GM12878 (cell line): ENCODE measurements around the gene SELENOS. TPM values are rescaled to one million over a fixed set of nuclear protein-coding genes. Genes with fewer than 3 reads are reported as not detected.

Experiments
- ATAC-seq: fragments of 200-7000 bp; cut with Tn5 transposase; 3 replicates; pipeline ENCODE4 v1.9.1; 2020; ENCODE audit warnings: mild to moderate bottlenecking, moderate library complexity
- BruUV-seq: library from RNA; stranded (reverse); fragments of 400-500 nt; replicated peaks from 2 replicates; lab custom pipeline; 2021; lab: Mats Ljungman, UMichigan
- CTCF ChIA-PET: fragments of 300-600 bp; sonication (Branson Sonifier 250); formaldehyde crosslinking; extraction: SDS; loops from one replicate; lab custom pipeline; 2021; ENCODE audit warnings: inconsistent platforms; lab: Yijun Ruan, JAX
- POLR2A ChIA-PET: fragments of 350-600 bp; formaldehyde crosslinking; extraction: SDS; loops from one replicate; lab custom pipeline; 2021; ENCODE audit warnings: inconsistent platforms; lab: Charles Lee
- RAD21 ChIA-PET: fragments of 300-600 bp; sonication (Branson Sonifier 250); formaldehyde crosslinking; loops from one replicate; lab custom pipeline; 2023; ENCODE audit warnings: antibody characterized with exemption; ENCODE audit not compliant: unreplicated experiment; lab: Charles Lee
- SMC1A ChIA-PET: fragments of 300-600 bp; sonication (Branson Sonifier 250); formaldehyde crosslinking; loops from one replicate; lab custom pipeline; 2023; ENCODE audit not compliant: unreplicated experiment, uncharacterized antibody; lab: Charles Lee
- DNase-seq: peaks from one replicate; pipeline ENCODE4 v3.0.0-alpha.2; 2011; ENCODE audit warnings: low read depth, low spot score
- FAIRE-seq: peaks from 3 replicates; lab custom pipeline; 2011; peaks lifted over from hg19 to GRCh38; lab: Jason Lieb, UNC
- H2AFZ ChIP-seq: 2 replicates; pipeline ENCODE4 v1.6.0; 2011; ENCODE audit warnings: low read depth, low read length, control low read depth; ENCODE audit not compliant: control insufficient read depth
- H3K27ac ChIP-seq: 2 replicates; pipeline ENCODE4 v1.5.1; 2011; ENCODE audit warnings: control low read depth; ENCODE audit not compliant: control insufficient read depth, insufficient read depth
- H3K27me3 ChIP-seq, 2 experiments: replicated peaks in 1 of 2; 2 replicates each; pipeline versions ENCODE4 v1.6.0 to v1.6.1; 2011; ENCODE audit warnings: low read length in 1 of 2; ENCODE audit not compliant: control insufficient read depth in 2 of 2, insufficient read depth in 2 of 2
- H3K36me3 ChIP-seq, 2 experiments: 2 replicates each; pipeline ENCODE4 v1.5.1; 2011; ENCODE audit warnings: low read length in 1 of 2; ENCODE audit not compliant: control insufficient read depth in 2 of 2, insufficient read depth in 2 of 2
- H3K4me1 ChIP-seq: 2 replicates; pipeline ENCODE4 v1.6.1; 2011; ENCODE audit warnings: mild to moderate bottlenecking, low read length, moderate library complexity, mixed read lengths; ENCODE audit not compliant: control insufficient read depth, insufficient read depth
- H3K4me2 ChIP-seq: 2 replicates; pipeline ENCODE4 v1.6.0; 2011; ENCODE audit warnings: control low read depth; ENCODE audit not compliant: control insufficient read depth, insufficient read depth
- H3K4me3 ChIP-seq: fragments of 200-600 bp; sonication (generic); 2 replicates; pipeline ENCODE4 v1.5.1; 2016
- H3K79me2 ChIP-seq: 2 replicates; pipeline ENCODE4 v1.6.0; 2011; ENCODE audit warnings: low read length; ENCODE audit not compliant: control insufficient read depth, insufficient read depth
- H3K9ac ChIP-seq: 2 replicates; pipeline ENCODE4 v1.8.0; 2011; ENCODE audit warnings: low read length, control low read depth, mixed read lengths; ENCODE audit not compliant: control insufficient read depth, insufficient read depth
- H3K9me3 ChIP-seq: replicated peaks from 3 replicates; pipeline ENCODE4 v1.5.1; 2011; ENCODE audit warnings: mild to moderate bottlenecking, low read length; ENCODE audit not compliant: control insufficient read depth, insufficient read depth
- H4K20me1 ChIP-seq: 2 replicates; pipeline ENCODE4 v1.6.0; 2011; ENCODE audit not compliant: control insufficient read depth, insufficient read depth
- ASH2L ChIP-seq: fragments of 300-600, 200-600 bp; sonication (generic); IDR thresholded peaks from 2 replicates; pipeline ENCODE4 v1.6.1; 2017; ENCODE audit warnings: low read depth, mild to moderate bottlenecking, borderline replicate concordance
- FOXM1 ChIP-seq: IDR thresholded peaks from 2 replicates; pipeline ENCODE4 v1.6.1; 2012; ENCODE audit warnings: low read depth, mild to moderate bottlenecking, inconsistent platforms, low read length, moderate library complexity
- IKZF1 ChIP-seq: fragments of 450-650 bp; conservative IDR thresholded peaks from 2 replicates; pipeline ENCODE4 v1.6.1; 2017; ENCODE audit warnings: antibody characterized with exemption, mild to moderate bottlenecking
- PML ChIP-seq: IDR thresholded peaks from 2 replicates; pipeline ENCODE4 v1.6.1; 2012; ENCODE audit warnings: low read length, inconsistent platforms
- RELA ChIP-seq: fragments of 450-650 bp; IDR thresholded peaks from 2 replicates; pipeline ENCODE4 v1.8.0; 2014; ENCODE audit warnings: borderline replicate concordance; ENCODE audit not compliant: partially characterized antibody
- SREBF2 ChIP-seq: IDR thresholded peaks from 2 replicates; pipeline ENCODE4 v1.6.1; 2012; ENCODE audit warnings: mild to moderate bottlenecking, low read length
- STAT1 ChIP-seq: fragments of 450-650 bp; conservative IDR thresholded peaks from 2 replicates; pipeline ENCODE4 v1.6.1; 2014; ENCODE audit warnings: antibody characterized with exemption, mild to moderate bottlenecking
- ZBED1 ChIP-seq: IDR thresholded peaks from 2 replicates; pipeline ENCODE4 v1.6.1; 2016; ENCODE audit warnings: borderline replicate concordance
- ZBTB40 ChIP-seq: fragments of 450-650 bp; IDR thresholded peaks from 2 replicates; pipeline ENCODE4 v1.6.1; 2016; ENCODE audit warnings: mild to moderate bottlenecking, moderate library complexity, borderline replicate concordance
- ZNF274 ChIP-seq: IDR thresholded peaks from one replicate; pipeline ENCODE4 v1.8.0; 2011; ENCODE audit not compliant: insufficient read length, insufficient read depth
- WGBS: methylation state at CpG from one replicate; pipeline ENCODE4 v1.1.6; 2016; ENCODE audit warnings: low lambda C conversion rate; ENCODE audit not compliant: insufficient replicate concordance, insufficient coverage; ENCODE audit errors: missing lambda C conversion rate; 5-methylcytosine and 5-hydroxymethylcytosine counted together
- in situ Hi-C: fragments of 300-500 bp; cut with MboI; formaldehyde crosslinking; loops from 9 replicates; pipeline ENCODE4 v1.14.3; 2018; ENCODE audit warnings: mixed read lengths
- intact Hi-C: fragments of 100-400 bp; cut with micrococcal nuclease; formaldehyde crosslinking; loops from one replicate; pipeline ENCODE4 v1.14.2; 2022; ENCODE audit not compliant: unreplicated experiment
- polyA plus RNA-seq, 11 experiments: library from polyadenylated mRNA; depleted of rRNA in 4 of 11; unstranded in 6 of 11; stranded (reverse) in 5 of 11; fragments of >200 nt; fragmentation: Nextera tagmentation in 4 of 11; fragmentation: Illumina TruSeq in 1 of 11; extraction: Ambion mirVana in 4 of 11; extraction: Trizol in 1 of 11; gene quantifications; 1 replicate in 1 of 11; 2 replicates in 10 of 11; pipeline versions ENCODE4 v1.2.1 to v1.2.3, GENCODE V29; 2011 to 2016; ENCODE audit warnings: inconsistent platforms in 2 of 11, missing spikeins in 2 of 11, low read depth in 1 of 11
- total RNA-seq, 4 experiments: library from RNA; depleted of rRNA in 3 of 4; stranded (reverse); fragments of >200 nt in 3 of 4; fragmentation: Illumina TruSeq in 1 of 4; extraction: Trizol in 1 of 4; gene quantifications; 2 replicates each; pipeline versions ENCODE4 v1.2.1 to v1.2.3, GENCODE V29; 2013 to 2021
- TF ChIP-seq, protein P1 (sequence below): fragments of 450-650 bp; IDR thresholded peaks from 2 replicates; pipeline ENCODE4 v1.6.1; 2017; ENCODE audit warnings: mild to moderate bottlenecking, low read depth, inconsistent platforms; ENCODE audit not compliant: poor library complexity, severe bottlenecking
- TF ChIP-seq, protein P2 (sequence below): fragments of 450-650 bp; IDR thresholded peaks from 2 replicates; pipeline ENCODE4 v1.6.1; 2017; ENCODE audit warnings: antibody characterized with exemption, mild to moderate bottlenecking, moderate library complexity

SELENOS gene
- total and polyA plus RNA-seq, 10 of the 15 experiments (the other 5 are each of a cell fraction or from before 2014, with no cell fraction given), result 25.8 to 90.1 (median 37.3) TPM

DNA sequence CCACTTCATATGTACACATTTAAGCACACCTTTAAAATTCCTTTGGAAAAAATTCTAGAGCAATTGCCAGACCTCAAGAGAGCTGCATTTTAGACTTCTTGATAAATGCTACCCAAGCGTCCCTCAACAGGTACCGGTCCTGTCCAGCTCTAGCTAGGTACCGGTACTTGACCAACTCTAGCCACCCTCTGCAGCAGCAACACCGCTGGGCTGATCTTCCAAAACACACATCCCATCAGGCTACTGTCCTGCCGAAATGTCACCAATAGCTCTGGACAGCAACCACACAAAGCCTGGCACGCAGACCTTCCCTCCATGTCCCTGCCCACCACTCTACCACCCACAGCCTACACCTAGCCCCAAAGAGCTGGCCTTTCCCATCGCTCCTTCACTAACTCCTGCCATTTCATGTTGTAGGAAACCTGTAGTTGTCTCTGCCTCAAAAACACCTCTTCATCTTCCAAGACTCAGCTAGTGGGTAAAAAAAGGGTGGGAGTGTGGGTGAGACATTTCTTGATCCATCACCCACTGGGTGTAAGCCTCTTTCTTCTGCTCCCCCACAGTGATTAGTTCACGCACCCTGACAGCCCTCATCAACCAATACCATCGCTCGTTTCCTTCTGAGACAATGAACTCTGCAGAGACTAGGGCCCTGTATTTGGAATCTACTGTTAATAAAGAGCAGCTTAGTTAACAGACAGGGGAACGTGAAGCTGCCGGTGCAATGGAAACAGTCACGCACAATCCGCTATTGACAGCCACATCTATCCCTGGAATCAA, 32.2 kb downstream of the SELENOS start:
- Histone ChIP-seq H3K79me2 (peaks cover 94% of the 10 kb centered on the region), H3K27me3 (no peaks in the 10 kb centered on the region), H3K4me3 (peak overlapping the region; percentile 35), H3K9ac (no peak overlapping the region), H4K20me1 (no peaks in the 10 kb centered on the region; the same call in 1 of the 2 replicates), H3K4me2 (peak overlapping the region; percentile 66; the same call in 1 of the 2 replicates), H3K27ac (no peak overlapping the region), H3K9me3 (no peaks in the 10 kb centered on the region), H3K4me1 (peaks cover 37% of the 10 kb centered on the region), H3K36me3 (peaks cover 0 to 6% of the 10 kb centered on the region in 2 experiments; a peak in 1 of 4 replicates), H2AFZ (no peak overlapping the region)
- ATAC-seq, result no peak
- POLR2A ChIA-PET, result interaction anchor here (0.8 to 2.9 kb wide), 9 partner anchors 13 to 120 kb away, joined by 3 to 11 read pairs (median 3); no protein-coding TSS in a partner anchor
- BruUV-seq, result no TSS peak
- FAIRE-seq, result no peak
- SMC1A ChIA-PET, result interaction anchor here (0.6 to 10.3 kb wide), 19 partner anchors 9 to 322 kb away, joined by 3 to 119 read pairs (median 4); no protein-coding TSS in a partner anchor
- no peak for DNase-seq
- intact Hi-C loops, result no loop called here
- TF ChIP-seq, protein P1, sequence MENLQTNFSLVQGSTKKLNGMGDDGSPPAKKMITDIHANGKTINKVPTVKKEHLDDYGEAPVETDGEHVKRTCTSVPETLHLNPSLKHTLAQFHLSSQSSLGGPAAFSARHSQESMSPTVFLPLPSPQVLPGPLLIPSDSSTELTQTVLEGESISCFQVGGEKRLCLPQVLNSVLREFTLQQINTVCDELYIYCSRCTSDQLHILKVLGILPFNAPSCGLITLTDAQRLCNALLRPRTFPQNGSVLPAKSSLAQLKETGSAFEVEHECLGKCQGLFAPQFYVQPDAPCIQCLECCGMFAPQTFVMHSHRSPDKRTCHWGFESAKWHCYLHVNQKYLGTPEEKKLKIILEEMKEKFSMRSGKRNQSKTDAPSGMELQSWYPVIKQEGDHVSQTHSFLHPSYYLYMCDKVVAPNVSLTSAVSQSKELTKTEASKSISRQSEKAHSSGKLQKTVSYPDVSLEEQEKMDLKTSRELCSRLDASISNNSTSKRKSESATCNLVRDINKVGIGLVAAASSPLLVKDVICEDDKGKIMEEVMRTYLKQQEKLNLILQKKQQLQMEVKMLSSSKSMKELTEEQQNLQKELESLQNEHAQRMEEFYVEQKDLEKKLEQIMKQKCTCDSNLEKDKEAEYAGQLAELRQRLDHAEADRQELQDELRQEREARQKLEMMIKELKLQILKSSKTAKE, result no peak
- TF ChIP-seq ZNF274, result no peak
- TF ChIP-seq PML, result no peak
- TF ChIP-seq SREBF2, result no peak
- TF ChIP-seq RELA, result no peak
- no peak for TF ChIP-seq ASH2L
- no peak for TF ChIP-seq ZBTB40
- TF ChIP-seq STAT1, result no peak
- TF ChIP-seq IKZF1, result no peak
- no peak for TF ChIP-seq ZBED1
- TF ChIP-seq, protein P2, sequence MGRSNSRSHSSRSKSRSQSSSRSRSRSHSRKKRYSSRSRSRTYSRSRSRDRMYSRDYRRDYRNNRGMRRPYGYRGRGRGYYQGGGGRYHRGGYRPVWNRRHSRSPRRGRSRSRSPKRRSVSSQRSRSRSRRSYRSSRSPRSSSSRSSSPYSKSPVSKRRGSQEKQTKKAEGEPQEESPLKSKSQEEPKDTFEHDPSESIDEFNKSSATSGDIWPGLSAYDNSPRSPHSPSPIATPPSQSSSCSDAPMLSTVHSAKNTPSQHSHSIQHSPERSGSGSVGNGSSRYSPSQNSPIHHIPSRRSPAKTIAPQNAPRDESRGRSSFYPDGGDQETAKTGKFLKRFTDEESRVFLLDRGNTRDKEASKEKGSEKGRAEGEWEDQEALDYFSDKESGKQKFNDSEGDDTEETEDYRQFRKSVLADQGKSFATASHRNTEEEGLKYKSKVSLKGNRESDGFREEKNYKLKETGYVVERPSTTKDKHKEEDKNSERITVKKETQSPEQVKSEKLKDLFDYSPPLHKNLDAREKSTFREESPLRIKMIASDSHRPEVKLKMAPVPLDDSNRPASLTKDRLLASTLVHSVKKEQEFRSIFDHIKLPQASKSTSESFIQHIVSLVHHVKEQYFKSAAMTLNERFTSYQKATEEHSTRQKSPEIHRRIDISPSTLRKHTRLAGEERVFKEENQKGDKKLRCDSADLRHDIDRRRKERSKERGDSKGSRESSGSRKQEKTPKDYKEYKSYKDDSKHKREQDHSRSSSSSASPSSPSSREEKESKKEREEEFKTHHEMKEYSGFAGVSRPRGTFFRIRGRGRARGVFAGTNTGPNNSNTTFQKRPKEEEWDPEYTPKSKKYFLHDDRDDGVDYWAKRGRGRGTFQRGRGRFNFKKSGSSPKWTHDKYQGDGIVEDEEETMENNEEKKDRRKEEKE, result no peak
- no peak for TF ChIP-seq FOXM1
- WGBS, result 96% methylated on average over 14 of the region's 14 CpGs
- CTCF ChIA-PET, result interaction anchor here (0.7 to 5.8 kb wide), 14 partner anchors 11 to 318 kb away, joined by 3 to 64 read pairs (median 5); no protein-coding TSS in a partner anchor
- RAD21 ChIA-PET, result interaction anchor here (0.6 to 3.3 kb wide), 15 partner anchors 13 to 155 kb away, joined by 3 to 26 read pairs (median 4); no protein-coding TSS in a partner anchor
- in situ Hi-C loops, result no loop called here
